T-helper 1 cell treated with Interleukin-12 subunit alpha and Interleukin-12 subunit beta and Interleukin-4 antibody, amounts not matched to agents 30 ng/mL and 1 ng/mL, for 36 hours (primary cell): Measurements from ENCODE around the gene UBR4. TPM values are rescaled to one million over a fixed set of nuclear protein-coding genes. Genes with fewer than 3 reads are reported as not detected.

ENCODE experiments used
- intact Hi-C: fragments of 100-400 bp; cut with micrococcal nuclease; formaldehyde crosslinking; loops from one replicate; pipeline ENCODE4 v1.15.1; 2024
- total RNA-seq: library from RNA; stranded (reverse); gene quantifications from 2 replicates; pipeline ENCODE4 v1.2.3, GENCODE V29; 2022

UBR4 gene
- total RNA-seq, 1 donor from 2014 or later = 142 TPM

DNA sequence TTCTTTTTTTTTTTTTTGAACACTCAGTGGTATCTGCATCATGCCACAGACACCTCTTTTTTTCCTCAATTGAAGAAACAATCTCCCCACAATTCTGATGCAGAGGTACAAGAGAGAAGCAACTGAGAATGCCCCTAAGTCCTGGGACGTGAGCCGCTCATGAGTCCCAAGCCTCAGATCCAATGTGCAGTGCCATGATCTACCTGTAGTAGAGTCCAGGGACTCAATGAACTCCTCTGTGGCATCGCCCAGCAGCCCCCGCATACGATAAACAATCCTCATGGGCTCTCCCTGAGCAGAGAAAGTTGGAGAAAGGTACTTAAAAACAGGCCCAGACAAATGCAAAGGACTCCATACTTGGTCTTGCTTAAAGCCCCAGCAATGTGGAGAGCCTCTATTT is 113.1 kb downstream of the UBR4 start:
- intact Hi-C loops = loop anchor here (1.0 to 5.0 kb wide), 3 partner anchors 175 to 195 kb away; partner anchors contain the start of gene ALDH4A1

DNA sequence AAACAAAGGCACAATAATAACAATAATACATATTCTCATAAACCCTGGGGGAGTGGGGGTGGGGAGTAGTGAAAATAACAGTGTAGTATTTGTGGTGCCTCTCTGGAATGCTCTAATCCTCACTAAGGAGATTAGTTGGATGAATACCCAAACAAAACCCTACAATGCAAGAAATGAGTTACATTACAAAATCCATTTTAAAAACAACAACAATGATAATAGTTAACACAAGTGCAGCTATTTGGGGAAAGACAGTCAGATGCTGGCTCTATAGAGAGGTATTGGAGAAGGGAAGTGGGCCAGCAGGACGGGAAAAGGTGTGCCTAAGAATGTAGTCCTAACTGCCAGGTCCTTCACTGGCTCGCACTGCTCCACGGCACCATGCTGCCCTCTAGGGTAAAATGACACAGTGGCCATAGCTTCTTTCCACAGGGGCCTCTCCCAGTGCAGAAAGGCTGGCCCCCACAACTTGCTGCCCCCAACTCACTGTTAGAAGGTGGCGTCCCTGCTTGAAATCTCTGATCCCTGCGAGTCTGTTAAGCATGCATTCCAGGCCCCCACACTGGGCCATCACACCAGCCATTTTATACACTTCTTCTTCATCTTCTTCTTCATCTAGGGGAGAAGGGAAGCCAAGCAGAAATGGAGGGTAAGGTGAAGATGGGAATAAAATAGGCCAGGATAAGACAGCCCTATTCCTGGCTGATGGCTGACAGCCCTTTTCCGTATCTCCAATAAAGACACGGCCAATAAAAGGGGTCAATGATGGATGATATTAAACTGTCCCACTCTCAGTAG is 113.8 kb downstream of the UBR4 start:
- intact Hi-C loops = loop anchor here (1.0 to 5.0 kb wide), 3 partner anchors 174 to 194 kb away; partner anchors contain the start of gene ALDH4A1

DNA sequence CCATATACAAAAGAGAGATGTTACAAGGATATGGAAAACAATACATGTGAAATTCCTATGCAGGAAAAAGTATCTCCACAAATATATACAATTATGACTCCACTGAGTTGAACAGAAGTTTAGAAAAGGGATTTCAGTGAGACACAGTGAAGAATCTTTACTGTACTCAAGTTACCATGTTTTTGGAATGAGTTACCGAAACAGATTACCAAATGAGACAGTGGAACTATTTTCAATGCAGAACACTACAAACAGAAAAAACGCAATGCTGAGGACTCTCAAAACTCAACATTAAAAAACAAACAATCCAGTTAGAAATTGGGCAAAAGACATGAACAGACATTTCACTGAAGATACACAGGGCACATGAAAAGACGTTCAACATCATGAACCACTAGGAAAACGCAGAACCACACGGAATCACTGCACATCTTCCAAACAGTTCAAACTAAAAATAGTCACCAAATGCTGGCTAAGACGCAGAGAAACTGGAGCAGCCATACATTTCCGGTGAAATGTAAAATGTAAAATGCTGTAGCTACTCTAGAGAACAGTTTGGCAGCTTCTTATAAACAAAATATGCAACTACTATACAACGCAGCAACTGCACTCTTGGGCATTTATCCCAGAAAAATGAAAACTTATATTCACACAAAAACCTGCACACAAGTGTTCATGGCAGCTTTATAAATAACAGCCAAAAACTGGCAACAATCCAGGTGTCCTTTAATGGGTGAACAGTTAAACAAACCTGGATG is 118.7 kb downstream of the UBR4 start:
- intact Hi-C loops = no loop called here

DNA sequence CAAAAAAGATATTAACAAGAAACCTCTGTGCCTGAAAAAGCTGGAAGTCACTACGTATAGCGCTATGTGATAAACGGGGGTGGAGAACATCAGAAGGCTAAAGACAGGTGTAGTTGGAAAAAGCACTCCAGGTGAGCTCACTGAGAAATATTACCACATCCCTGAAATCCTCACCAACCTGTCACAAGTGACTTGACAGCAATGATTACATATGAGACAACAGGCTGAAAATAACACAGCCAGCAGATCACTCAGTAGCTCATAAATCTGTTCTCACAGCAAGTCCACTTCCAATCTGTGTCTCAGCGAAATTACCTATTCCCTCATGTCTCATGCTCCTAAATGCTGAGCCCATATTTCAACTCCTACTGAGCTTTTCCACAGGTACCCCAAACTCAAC is 120.5 kb downstream of the UBR4 start:
- intact Hi-C loops = no loop called here

DNA sequence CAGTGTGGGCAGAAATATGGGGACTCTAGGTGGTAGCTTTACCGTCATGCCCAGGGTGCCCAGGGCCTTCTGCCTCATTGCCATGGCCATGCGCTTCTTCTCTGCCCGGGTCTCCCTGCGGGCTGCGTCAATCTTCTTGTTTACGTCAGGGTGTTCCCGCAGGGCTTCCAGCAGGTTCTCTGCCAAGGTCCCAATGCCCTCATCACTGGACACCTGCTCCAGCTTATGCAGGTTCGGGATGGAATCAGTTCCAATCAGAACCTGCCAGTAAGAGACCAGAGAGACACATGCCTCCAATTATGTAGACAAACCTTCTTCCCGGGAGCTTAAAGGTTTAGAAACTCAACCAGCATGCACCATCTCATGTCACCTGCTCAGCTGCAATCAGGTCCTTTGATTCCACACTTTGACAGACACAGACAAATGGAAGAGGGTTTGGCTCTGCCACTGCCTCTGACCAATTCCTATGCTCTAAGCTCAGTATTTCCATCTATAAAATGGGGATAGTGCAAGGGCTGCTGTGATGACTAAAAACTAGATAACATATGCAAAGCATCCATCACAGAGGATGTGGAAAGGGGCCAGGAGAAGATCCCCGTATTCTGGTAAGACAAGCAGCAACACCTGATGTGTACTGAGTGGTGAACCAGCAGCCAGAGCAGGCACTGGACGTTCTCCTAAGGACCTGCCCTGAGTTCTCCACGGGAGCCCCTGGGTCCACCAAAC is 121.2 kb downstream of the UBR4 start:
- intact Hi-C loops = no loop called here

DNA sequence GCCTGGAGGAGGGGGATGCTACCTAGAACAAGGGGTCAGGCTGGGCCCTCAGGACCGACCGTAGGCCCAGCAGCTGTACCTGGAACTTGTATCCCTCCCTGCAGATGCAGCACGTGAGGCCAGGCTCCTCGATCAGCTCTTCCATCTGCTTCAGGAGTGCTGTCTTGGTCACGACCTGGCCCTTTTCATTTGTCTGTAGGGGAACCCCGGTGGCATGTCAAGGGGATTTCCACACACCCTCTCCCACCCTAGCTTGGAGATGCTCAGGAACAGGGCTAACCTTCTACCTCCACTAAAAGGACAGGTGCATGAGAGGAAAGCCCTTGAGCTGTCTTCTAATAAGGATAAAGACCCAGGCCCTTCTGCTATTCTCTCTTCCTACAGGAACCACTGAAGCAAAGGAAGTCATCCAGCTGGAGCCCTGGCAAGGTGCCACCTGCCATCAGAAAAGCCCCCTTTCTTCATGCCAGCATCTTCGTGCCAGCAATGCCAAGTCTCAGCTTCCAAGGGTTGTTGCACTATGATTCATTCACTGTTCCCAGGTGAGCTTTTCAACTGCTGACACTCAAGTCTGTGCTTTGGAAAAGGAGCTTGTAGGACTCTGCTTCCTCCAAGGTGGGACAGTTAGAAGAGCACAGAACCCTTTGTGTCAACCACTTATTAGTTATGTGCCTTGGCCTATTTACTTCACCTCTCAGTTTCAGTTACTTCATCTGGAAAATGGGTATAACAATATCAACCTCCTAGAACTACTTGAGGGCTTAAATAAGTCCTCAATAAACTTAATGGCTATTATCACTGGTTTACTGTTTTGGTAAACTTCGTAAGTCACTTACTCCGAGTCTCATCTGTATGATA is 122.1 kb downstream of the UBR4 start:
- intact Hi-C loops = no loop called here

DNA sequence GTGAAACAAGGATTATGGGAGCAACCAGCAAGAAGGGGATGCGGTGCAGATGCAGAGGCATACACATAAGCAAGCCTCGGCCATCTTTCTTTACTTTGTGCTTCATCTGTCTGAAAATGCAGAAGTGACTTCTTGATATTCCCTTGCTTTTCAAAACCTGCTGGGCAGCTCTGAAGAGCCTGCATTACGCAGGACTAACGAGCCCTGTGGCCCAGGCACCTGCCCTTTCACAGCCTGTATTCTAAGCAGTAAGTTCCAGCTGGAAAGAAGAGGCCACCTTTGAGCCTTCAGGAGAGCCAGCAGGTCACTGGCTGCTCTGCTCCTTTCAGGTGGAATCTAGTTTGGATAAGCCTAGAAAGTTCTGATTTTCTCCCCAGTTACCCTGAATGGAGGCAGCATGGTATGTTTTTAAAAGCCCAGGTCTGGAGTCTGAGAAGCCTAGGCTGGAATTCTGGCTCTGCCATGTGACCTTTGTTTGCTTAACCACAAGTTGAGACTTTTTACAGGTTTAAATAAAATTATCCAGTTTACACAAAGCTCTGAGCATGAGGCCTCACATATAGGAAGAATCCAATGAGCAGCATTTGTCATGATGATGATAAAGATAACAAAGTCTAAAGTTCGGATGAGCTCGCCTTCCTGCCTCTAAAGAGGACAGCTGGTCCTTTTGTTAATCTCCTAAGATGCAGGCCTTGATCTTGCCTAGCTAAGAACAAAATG is 122.9 kb downstream of the UBR4 start:
- intact Hi-C loops = no loop called here

DNA sequence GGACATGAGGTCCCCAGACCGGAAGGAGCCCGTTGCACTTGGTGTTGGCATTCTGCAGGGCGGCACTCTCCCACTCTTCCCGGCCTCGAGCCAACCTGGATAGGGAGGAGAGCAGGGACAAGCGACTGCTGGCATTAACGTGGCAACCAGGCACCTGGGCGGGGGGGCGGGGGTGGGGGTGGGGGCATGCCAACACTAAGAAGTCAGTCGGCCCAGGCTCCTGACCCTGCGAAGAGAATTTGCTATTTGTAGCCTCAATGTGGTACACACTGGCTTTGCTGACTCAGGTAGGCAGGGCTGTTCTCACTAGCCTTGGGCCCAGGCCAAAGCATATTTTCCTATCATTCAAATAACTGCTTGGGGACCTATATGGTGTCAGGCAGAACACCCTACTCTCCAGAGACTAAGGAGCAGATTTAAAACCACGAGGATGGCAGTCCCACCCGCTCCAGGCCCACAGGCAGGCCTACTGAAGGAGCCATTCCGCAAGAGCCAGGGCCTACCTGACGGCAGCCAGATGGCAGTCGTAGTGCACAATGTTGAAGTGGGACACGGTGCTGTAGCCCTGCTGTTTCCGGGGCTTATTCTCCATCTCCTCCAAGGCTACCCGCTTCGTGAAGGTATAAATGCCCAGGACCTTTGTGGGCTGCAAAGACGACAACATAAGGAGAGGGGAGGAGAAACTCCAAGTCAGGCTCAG is 123.7 kb downstream of the UBR4 start:
- intact Hi-C loops = no loop called here

DNA sequence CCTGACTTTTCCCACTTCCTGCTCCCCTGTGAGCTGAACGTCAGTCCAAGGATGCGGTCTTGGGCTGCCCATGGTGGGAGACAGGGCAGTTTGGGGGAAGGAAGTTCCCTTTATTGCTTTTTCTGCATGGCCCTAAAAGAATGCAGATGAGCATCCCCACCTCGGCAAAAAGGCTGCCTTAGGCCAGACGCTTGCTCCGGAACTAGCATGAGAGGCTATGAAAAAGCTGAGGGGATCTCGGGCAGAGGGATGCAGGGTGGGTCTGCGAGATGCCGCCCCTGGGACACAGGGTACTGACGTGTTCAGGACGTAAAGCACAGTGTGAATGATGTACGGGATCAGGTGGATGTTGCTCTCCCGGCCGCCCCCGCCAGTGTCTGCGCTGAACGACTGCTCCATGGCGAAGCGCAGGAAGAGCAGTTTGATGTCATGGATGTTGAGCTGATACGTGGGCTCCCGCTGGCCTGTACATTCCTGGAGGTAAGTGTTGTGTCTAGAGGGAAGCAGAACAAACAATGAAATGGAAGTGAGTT is 125.8 kb downstream of the UBR4 start:
- intact Hi-C loops = no loop called here

DNA sequence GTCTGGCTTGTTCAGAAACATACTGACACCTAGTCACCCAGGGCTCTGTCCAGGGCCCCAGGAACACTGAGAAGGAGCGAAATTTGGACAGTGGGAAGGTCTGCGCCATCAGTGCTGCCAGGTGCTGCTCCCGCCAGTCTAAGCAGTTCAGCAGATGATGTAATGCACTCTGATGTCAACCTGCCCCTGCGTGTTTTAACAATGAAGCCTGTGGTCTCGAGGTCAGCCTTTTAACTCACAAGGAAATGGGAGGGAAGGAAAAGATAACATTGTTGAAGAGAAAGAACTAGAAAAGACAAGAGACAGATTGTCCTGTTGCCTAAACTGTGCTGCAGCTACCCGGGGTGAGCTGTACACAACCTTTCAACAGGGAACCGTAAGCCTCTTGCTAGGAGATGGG is 127.0 kb downstream of the UBR4 start:
- intact Hi-C loops = no loop called here

DNA sequence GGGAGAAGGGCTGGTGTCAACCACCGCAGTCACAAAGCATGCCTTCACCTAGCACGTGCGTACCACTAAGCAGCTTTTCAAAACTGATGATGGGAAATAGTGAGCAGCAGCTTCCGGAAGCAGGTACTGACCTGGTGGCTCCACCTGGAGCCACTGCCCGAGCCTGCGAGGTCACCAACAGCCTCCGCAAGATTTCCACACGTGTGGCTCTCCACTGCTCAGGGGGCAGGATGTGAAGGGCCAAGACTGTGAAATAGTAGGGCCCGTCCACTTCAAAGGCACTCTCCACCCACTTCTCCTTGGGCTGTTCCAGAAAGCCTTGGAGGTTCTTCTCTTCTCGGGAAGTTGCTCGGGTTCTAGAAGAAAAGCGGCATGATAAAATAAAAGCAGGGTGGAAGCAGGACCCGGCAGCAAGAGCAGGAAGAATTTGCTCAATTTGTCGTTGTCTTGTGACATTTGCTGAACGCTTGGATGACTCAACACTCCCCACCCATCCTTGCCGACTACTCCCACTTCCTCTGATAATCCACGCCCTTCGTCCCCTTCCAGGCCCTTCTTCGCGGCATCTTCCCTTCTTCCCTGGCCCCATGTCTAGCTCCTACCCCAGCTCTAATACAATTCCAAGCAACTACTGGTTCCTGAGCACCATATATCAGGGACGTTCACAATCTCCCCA is 128.7 kb downstream of the UBR4 start:
- intact Hi-C loops = no loop called here

DNA sequence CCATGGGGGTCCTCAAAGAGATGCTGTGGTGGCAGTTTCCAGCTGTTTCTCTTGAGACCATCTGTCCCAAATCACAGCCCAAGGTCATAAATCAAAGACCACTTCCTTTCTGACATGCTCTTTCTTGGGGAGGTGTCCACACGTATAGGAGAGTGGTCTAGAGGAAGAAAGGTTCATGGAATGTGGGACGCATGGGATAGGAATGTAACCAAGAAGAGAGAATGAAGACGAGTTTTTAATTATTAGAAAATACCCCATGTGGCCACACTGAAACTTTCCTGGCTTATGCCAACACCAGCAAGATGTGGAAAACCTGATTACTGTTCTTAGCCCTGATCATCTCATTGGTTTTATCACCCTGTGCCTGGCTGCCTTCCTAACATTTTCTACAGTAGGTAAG is 129.3 kb downstream of the UBR4 start:
- intact Hi-C loops = no loop called here

DNA sequence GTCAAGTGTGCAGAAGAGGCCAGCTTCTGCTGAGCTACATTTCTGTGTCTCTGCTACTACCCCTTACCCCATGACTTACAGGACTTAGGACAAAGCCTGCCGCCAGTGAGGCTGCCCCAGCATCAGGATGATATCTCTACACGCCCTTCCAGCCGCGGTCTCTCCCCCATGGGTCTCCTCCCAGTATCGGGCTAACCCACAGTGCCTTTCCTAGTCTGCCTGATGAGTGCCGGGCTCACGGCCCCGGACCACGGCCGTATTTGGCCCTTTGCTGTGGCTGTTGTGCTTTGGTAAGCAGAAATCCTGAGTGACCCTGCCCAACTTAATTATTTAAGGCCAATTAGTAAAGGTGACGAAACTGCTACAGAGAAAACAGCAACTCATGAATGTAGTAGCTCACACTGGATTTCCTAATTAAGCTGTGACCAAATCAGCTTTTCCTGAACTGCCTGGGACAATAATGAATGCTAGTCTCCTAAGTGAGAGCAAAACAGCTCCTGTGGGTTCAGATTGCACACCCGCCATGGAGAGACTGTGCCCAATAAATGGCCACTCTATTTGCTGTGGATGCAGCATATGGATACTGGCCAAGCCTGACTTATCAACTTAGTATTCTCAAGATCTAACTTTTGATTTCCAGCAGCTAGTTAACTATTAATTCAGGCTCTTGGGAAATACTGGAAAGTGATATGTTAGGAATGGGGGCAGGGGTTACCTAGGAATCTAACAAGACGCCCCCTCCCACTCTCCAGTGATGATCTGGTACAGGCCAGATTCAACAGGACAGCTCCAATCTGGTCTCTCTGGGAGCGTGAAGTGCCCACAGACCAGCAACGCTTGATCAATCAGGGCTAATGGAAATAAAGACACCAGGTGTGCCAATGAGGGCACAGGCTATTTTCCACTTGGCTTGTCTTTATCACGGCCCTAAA is 130.3 kb downstream of the UBR4 start:
- intact Hi-C loops = no loop called here

DNA sequence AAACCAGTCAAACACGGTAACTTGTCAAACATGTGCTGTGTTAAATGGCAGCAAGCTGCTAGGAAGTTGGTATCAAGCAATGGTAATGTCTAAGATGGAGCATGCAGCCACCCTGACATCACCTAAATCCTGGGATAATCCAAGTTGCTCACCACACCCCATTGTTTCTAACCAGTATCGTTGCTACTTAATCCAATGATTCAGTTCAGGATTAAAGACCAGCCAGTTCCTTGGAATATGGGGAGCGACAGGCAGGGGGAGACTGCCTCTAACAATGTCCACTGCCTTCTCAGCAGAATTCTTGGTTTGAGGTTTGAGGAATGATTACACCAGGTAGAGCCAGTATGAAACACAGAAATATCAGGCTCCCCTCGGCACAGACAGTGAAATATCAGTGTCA is 131.5 kb downstream of the UBR4 start:
- intact Hi-C loops = no loop called here

DNA sequence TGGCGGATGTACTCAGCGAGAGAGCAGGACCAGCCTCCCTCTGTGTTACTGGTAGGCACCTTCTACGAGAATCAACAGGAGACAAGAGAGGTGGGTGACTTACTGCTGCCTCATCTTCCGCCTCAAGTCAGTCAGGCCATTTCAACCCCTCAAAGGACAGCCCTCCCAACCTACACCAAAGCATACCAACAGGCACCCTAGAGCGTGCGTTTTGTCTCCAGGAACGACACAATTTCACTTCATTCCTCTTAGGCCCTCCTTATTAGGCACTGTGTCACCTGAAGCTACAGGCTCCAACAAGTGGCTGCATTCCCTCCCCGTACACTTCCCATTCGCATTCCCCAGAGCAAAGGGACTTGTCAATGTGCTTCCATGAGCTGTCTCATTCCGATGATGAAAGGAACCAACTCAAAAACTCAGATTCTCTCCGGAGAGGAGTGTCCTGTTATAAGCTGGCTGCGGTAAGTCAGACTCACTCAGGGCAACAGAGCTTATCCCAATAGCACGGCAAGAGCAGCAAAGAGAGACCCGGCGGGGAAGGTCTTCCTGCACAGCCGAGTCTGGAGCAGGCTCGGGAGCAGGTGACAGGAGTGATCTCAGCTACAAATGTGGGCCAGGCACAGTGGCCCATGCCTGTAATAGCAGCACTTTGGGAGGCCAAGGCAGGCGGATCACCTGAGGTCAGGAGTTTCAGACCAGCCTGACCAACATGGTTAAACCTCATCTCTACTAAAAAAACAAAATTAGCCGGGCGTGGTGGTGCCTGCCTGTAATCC is 133.0 kb downstream of the UBR4 start:
- intact Hi-C loops = no loop called here

DNA sequence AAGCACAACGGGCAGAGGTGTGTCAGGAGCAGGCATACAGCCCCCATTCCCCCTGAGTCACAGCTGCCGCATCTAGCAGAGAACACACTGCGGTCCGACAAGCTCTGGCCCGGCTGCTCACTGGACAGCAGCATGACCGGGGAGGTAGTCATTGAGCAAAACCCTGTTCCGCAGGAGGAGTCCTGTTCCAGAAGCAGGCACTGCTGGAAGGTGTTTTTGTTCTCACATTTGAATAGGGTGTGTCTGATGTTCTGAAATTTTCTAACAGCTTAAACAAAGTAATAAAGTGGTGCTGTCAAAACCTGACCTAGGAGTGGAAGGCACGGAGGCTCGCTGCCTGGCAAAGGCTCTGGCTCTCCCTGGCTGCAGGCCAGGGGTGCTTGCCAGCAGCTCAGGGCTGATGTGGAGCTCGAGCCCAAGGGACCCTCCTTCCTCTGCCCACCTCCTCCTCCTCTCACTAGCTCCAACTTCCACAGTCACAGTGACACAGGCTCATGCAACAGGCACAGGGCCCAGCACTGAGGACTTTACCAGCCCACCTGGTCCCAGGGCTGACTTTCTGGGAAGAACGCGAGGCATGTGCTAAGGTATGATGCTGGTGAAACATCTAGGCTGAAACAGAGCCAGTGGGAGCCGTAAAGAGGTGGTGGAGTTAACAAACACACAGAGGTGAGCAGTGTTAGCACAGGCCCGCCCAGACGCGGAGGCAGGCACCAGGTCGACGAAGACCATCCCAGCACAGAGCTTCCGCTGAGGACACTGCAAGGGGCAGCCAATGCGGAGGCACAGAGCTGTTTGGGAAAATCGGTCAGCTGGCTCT is 135.0 kb downstream of the UBR4 start:
- intact Hi-C loops = loop anchor here (1.0 kb wide), 6 partner anchors 64 to 173 kb away; partner anchors contain the start of gene ALDH4A1
